Activated CD4-positive, CD25-positive, alpha-beta regulatory T cell (primary cell): ENCODE measurements around the gene PIP5KL1.
A peak's percentile ranks its signal among the peaks of the same experiment; 100 is the strongest.

Experiments used
- DNase-seq, 4 experiments: peaks; one replicate each; lab custom pipeline; 2025; lab: John Stamatoyannopoulos, UW

Gene PIP5KL1

DNA sequence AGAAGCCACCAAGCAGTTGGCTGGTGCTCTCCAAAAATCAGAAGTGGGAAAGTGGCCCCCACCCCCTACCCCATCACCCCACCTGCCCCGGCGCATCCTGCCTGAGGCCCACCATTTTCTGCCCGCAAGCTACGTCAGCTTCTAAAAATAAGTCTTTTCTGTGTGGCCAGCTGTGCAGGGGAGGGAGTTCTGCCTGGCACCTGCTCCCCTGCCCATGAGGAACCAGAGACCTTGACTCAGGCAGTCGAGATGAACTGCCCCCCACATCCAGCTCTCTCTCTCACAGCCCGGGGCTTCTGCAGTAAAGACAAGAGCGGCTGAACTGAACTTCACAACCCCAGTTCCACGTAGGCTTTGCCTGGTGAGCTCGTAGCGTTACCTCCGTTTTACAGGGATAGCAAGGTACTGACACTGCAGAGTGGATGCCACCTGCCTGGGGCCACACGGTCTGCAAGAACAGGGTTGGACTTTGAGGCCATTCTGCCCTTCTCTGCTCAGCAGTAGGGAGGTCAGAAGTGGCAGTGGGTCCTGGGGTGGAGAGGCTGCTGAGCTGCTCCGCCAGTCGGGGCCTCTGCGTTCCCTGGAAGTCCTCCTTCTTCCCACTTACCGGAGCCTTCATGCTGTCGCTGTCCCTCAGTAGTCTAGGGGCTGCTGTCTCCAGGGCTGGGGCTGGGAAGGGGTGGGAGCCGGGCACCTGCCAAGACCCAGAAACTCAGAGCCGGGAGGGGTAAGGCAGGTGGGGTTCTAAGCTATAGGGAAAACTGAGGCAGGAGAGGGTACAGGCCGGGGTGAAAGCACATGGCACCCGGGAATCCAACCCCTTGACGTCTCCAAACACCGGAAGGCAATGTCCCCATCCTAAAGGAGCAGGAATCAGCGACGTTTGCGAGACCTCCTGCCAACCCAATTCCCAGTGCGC, 14.5 kb downstream of the PIP5KL1 start:
- DNase-seq, result no peak

DNA sequence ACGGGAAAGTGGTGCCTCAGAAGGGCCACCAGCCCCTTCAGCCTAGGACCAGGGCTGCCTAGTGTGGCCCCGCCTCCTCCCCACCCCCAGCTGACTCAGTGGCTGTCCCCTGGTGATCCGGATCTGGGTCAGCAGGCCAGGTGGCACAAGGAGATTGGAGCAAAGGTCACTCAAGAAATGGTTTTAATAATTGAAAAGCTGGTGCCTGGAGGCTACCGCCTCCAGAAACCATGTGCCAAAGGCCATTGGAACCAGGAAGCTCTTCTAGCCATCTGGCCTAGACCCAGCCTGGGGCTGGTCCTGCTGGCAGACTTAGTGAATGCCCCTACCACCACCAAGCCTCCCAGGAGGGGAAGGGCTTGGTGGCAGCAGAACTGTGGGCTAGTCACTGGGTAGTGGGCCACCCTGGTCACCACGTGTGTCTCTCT, 15.2 kb downstream of the PIP5KL1 start:
- DNase-seq, result no peak

DNA sequence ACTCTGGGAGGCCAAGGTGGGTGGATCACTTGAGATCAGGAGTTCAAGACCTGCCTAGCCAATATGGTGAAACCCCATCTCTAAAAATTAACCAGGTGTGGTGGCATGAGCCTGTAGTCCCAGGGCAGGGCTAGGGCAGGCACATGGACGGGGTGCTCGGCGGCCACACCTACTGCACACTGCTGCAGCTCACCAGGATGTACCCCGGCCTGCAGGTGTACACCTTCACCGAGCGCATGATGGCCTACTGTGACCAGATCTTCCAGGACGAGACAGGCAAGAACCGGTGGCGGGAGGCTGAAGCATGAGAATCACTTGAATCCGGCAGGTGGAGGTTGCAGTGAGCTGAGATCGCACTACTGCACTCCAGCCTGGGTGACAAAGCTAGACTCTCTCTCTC, 16.9 kb downstream of the PIP5KL1 start:
- DNase-seq, result no peak

DNA sequence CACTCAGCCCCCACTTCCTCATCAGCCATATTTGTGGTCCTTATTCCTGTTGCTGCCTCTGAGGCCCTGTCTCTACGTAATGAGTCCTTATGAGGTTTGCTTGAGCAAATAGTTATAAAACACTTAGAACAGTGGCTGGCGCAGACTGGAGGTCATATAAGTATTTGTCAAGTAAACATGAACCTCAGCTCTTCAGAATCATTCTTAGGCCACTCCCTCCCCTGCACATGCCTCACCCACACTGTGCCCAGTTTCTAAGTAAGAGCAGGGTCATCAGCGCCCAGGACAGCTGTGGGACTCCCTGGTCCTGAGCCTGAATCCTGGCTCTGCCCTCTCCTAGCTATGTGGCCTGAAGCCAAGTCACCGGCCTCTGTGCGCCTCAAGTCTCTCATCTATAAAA, 17.7 kb downstream of the PIP5KL1 start:
- no peak for DNase-seq

DNA sequence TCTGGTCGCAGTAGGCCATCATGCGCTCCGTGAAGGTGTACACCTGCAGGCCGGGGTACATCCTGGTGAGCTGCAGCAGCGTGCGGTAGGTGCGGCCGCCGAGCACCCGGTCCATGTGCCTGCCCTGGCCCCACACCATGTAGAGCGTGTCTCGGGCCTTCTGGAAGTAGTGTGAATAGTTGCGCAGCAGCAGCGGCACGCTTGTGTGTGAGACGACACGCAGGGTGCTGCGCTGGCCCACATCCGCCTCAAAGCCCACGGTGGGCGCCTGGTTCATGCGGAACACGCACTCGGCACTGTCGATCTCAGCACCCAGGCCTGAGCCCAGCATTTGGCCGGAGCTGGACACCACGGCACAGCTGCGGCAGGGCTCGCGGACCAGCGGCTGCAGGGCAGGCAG, 18.3 kb downstream of the PIP5KL1 start:
- no peak for DNase-seq

DNA sequence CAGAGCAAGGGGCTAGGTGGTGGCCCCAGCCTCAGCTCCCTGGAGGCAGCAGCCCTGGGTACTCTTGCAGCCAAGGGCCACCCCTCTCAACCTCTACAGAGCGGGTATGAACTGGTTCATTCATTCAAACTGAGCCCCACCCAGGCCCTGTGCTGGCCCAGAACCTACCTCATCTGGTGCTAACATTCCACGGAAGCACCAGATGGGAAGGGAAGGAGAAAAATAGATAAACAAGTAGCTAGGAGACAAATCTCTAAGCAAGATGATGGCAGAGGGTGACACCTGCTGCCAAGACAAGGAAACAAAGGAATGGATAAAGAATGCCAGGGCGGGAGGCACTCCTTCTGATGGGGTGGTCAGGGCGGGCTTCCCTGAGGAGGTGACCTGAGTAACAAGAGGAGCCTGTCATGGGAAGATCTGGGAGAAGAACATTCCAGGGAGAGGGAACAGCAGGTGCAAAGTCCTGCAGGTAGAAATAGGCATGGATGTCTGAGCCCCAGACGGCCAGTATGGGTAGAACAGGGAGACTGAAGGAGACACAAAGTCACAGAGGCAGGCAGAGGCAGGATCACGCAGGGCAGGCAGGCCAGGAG, 19.9 kb downstream of the PIP5KL1 start:
- no peak for DNase-seq

DNA sequence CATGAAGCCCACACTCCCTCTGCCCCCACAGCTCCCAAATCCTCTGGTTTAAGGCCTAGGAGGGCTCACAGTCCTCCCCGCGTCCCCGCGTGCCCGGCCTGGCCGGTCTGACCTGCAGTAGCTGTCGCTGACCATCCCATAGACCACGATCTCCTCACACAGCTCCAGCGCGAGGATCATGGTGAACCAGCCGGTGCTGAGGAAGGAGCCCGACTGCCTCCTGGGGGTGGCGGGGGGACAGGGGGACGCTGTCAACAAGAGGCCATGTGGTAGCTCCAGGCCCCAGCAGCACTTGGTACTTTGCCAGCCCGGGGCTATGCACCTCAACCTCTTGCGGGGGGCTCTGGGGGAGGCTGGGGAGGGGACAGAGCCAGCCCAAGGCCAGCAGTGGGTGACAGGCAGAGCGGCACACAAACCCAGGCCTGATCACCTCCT, 20.7 kb downstream of the PIP5KL1 start:
- DNase-seq, result no peak

DNA sequence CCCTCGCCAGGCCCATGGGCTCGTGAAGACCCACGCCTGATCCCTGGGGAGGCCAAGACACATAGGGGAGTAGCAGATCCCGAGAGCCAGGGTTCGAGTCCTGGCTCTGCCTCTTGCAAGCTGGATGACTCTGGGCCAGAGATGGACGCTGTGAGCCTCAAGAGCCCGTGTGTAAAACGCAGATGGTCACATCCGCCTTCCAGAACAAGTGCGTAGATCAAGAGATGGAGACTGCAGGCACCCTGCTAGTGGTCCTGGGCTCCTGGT, 22.0 kb downstream of the PIP5KL1 start:
- DNase-seq, result no peak

DNA sequence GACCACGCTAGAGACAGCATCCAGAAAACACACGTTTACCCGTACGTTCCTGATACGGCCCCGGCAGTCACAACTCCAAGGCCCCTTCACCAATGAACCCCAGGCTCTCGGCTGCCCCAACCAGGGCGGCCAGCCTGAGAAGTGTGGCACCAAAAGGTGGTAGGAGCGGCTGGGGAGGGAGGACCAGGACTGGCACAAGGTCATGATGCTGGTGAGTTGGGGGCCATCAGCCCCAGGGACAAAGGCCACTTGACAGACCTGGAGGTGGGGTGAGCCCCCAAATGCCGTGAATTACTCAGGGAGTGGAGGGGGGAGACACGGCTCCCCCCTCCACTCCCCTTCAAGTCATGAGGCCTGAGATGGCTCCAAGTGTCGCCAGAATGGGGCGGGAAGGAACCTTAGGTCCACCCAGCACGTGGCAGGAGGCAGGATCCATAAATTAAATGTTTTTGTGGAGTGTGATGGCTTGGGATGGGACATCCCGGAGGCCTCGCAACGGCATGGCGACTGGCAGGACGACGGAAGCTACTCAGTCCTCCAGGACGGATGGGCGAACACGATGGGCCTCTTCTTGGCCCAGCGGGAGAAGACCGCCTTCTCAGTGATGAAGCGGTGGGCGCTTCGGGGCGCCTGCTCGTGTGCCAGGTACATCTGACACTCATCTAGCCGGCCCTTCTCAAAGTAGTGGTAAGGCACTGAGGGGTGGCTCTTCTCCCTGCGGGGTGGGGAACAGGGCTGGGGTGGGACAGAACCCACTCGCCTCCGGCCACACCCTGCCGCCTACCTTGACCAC, 22.5 kb downstream of the PIP5KL1 start:
- no peak for DNase-seq

DNA sequence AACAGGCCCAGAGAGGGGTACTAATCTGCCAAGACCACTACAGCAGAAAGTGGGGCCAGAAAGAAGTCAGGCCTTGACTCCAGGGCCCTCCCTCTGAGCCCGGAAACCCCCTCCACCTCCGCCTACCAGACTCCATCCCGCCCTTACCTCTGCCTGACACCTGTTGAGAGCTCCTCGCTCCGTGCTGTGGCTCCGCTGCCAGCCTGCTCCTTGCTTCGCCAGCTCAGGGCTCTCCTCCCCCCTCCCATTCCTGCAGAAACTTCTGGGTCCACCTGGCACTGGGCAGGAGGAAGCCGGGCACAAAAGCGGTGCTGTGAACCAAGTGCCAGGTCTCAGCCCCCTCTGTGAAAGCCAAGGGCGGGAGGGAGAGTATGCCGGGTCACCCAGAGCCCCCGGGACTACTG, 24.8 kb downstream of the PIP5KL1 start:
- peak in 2 of 4 experiments; percentile 44 to 58 for DNase-seq

DNA sequence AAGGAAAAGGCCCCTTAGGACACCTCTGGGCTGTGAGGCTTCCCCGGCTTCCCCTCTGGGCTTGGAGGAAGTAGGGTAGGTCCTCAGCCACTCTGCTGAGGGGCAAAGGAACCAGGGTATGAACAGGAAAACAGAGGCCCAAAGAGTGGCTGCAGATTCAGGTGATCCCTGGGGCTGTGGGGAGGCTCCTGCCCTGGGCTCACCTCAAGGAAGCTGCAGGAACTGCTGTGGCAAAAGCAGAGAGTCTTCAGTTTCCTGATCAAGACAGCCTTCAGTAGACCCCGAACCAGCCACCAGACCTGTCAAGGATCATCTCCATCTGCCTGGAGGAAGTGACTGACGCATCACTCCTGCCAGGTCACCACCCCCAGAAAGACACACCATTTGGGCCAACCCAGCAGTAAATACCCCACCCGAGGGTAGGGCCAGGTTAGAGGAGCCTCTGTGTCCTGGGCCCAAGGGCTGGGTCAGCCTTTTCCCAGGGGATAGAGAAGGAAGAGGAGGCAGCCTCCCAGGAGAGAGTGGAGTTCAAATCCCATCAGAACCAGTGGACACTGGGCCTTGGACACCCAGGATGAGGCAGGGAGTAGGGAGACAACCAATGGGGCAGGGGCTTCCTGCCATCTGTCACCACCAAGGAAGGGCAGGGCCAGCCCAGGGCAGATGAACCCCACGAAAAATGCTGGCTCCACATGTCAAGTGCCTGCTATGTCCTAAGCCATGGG, 25.4 kb downstream of the PIP5KL1 start:
- peak in 1 of 4 experiments; percentile 29 for DNase-seq

DNA sequence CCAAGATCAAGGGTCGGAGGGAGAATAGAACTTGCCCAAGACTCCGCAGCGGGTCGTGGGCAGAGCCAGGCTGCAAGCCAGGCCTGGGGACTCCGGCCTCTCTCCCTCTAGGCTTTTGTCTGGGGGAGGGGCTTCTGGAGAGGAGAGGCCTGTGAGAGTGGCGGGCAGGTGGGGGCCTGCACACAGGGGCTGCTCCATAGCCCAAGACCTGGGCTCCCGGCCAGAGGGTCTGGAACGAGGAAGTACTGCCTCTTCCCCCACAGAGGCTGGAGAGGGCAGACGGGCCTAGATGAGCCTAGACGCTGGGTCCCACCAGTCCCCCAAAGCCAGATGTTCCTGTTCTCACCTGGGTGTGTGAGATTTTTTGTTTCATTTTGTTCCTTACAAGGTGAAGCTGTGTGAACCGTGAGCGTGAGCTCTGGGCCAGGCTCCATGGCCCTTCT, 26.0 kb downstream of the PIP5KL1 start:
- DNase-seq, result no peak

DNA sequence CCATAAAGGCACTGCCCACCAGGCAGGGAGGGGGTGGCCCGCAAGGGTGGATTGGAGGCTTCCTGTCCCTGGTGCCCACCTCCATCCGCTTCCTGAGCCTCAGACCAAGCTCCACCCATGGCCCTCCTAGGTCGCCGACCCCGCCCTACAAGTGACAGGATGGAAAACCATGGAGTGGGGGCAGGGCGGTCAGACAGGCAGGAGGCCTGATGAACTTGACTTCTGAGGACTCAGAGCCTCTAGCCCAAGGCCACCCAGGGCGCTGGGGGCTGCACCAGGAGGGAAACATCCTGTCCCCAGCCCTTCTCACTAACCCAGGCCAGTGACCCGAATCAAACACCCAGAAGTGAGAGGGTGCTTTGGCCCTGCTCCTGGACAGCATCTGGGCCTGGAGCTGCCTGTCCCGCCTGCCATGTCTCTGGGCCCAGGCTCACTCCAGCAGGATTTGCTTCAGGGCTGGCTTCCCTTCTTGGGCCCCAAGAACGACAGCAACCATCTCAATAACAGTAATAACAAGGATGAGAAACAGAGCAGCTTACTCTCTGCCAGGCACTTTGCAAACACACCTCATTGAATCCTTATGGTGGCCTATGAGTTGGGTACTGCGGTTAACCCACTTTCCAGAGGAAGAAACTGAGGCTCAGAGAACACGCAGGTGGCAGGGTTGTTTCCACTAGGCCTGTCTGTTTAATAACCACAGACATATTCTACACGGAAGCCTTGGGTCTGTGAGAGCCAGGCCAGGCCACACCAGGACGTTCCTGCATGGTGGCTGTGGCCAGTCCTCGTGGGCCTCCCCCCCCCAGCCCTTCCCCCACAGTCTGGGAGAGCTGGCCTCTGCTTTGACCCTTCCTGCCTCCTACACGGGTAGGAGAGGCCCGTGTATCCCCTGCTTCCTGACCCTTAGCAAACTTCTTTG, 26.8 kb downstream of the PIP5KL1 start:
- peak in 2 of 4 experiments; percentile 35 to 63 for DNase-seq

DNA sequence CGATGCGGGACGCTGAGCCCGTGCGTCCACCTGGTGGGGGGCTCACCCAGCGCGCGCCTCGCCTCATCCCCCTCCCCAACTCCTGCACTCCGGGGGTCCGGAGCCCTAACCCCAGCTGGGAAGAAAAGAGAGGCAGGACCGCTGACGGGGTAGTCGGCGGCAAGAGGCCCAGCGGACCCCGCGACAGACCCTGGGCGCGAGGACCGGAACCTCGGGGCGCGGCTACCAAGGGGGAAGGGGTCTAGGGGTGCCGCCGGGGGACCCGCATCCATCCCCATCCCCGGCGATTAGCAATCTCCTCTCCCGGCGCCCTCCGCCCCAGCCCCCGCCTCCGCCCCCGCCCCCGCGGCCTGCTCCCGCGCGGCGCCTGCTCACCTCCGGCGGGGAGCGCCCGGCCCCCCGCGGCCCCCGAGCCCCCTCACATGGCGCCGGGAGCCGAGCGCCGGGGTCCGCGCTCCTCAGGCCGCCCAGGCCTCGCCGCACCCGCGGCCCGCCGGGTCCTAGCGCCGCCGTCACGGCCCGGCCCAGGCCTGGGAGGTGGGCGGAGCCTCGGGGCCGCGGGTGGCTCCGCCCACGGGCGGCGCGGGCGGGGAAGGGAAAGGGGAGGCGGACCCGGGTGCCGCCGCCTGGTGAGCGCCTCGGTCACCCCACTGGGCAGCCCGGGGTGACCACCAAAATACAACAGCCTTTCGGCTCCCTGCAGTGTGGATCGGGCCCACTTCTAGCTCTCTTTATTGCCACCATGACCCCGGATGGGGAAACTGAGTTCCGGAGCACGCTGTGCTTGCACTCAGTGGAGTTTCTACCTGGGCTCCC, 31.2 kb downstream of the PIP5KL1 start, which contains the start of gene ST6GALNAC6:
ST6GALNAC6 (minus strand) TSS at position 476 of the 816 bp plus-strand sequence. CDS start 1,622 bp downstream, outside the sequence.
- peak; percentile 30 to 58 (median 54) for DNase-seq

DNA sequence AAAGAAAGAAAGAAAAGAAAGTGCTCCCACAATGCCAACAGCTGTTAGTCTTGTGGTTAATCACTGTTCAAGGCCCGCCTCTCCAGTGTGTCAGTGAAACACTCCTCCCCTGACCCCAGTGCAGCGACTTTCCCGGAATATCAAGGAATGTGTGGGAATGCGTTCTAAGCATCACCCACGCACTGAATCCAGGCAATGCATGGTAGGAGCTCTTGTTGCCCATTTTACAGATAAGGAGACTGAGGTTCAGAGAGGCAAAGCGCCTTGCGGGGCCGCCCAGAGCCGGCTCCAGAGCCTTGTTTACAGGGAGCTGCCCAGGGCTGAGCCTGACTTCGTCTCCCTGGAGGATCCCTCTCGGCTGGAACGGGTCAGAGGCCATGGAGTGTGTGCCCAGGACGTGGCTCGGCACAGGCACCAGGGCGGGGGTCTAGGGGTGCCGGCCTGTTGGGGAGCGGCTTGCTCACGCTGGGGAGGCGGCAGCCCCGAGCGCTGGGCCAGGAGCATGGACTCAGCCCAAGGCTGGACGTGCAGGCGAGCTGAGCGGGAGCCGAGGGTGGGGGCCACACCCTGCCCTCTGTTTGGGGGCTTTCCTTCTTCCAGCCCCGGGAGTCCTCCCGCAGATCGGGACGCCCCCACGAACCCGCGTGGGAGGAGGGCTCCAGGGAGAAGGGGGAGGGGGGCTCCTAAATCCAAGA, 32.0 kb downstream of the PIP5KL1 start:
- no peak for DNase-seq

DNA sequence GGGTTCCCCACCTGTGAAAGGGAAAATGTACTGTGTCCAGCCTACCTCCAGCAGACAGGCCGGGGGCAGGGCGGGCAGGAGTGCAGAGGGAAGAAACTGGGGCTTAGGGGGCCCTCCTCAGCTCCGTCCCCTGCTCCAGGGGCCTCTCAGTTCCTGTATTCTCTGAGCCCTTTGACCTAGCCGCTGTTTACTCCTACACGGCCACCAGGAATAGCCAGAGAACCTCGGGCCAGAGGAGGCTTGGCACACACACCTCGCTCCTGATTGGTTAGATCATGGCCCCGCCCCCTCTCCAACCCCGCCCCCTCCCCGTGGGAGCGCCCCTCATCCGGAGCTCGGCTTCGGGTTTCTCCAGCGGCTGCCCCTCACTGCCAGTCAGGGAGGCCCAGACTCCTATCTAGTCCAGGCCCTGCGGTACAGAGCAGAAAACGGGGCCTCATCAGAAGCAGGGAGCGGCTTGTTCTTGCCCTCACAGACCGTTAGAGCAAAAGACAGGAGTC, 33.3 kb downstream of the PIP5KL1 start:
- no peak for DNase-seq

DNA sequence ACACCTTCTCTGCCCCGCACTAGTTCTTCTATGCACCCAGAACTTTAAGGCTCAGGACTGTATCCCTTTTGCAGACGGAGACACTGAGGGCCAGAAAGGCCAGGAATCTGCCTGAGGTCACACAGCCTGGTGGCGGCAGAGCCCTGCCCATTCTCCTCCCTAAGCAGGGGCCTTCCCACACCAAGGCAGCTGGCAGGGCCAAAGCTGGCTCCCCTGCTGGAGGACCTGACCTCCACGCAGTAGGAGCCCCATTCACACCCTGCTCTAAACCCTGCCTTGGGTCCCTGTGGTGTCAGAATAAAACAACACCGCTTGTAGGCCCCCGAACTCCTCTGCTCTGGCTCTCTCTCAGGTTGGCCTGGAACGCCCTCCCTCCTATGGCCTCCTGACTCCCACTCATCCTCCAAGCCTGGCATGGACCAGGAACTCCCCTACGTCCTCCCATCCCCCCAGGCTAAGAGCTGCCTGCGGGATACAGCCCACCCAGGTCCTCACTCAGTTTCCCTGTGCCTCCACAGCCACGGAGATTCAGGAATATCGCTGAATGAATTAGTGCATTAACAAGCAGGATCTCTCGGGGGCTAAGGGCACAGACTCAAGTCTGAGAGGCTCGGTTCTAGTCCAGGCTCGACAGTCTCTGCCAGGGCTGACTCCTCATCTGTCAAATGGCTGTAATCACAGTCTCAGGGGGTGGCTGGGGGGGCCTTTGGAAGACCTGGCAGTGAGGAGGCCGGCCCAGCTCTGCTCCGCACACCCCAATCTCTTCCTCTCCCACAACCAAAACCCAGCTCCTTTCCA, 34.0 kb downstream of the PIP5KL1 start:
- DNase-seq, result no peak

DNA sequence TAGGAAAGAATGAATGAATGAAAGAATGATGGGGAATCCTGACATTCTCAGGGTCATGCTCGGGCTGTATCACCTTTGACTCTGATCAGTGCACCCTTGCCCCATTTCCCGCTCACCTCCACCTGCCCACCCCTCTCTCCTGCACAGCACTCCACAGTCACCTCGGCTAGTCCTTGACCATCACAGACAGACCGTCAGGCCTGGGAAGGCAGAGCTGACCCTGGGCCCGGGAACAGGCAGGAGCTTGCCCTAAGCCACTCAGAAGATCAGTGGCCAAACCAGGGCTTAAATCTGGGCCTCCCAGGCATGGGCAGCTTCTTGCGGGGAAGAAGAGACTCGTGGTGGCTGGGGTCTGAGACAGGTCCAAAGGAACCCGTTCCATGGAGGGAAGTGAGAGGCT, 34.8 kb downstream of the PIP5KL1 start:
- no peak for DNase-seq
